HTR-8/SVneo (cell line): ENCODE data around the gene STOX2.

Experiments used
- DNase-seq: peaks from one replicate; pipeline ENCODE4 v3.0.0; 2011; ENCODE audit warnings: low spot score, mixed read lengths; ENCODE audit not compliant: insufficient read length
- FAIRE-seq: peaks from 2 replicates; lab custom pipeline; 2011; peaks lifted over from hg19 to GRCh38; lab: Jason Lieb, UNC

Gene STOX2

GRCh38 chr4:183971929-183972490, 66.9 kb downstream of the STOX2 start:
- FAIRE-seq = no peak
- DNase-seq = no peak

GRCh38 chr4:183977707-183978106, 72.6 kb downstream of the STOX2 start:
- DNase-seq = no peak

GRCh38 chr4:183984566-183984965, 79.5 kb downstream of the STOX2 start:
- no peak for DNase-seq
- FAIRE-seq = no peak

More at GRCh38 chr4:183977707-183978106, 72.6 kb downstream of the STOX2 start:
- no peak for FAIRE-seq

GRCh38 chr4:183985786-183986185, 80.7 kb downstream of the STOX2 start:
- FAIRE-seq (no peak), DNase-seq (no peak)

GRCh38 chr4:183986291-183986970, 81.3 kb downstream of the STOX2 start:
- FAIRE-seq (no peak), DNase-seq (no peak)

GRCh38 chr4:183986971-183987946, 82.2 kb downstream of the STOX2 start:
- DNase-seq = peak; percentile 75
- FAIRE-seq = peak; percentile 89

GRCh38 chr4:183987987-183988392, 82.9 kb downstream of the STOX2 start:
- FAIRE-seq = peak; percentile 72
- DNase-seq = peak; percentile 81

- FAIRE-seq (no peak), DNase-seq (no peak)
Observed at GRCh38 chr4:183988874-183989273, 83.8 kb downstream of the STOX2 start.

GRCh38 chr4:183989461-183989860, 84.4 kb downstream of the STOX2 start:
- peak; percentile 4 for FAIRE-seq
- DNase-seq = no peak

GRCh38 chr4:183989931-183990330, 84.8 kb downstream of the STOX2 start:
- no peak for DNase-seq
- no peak for FAIRE-seq

- DNase-seq (no peak), FAIRE-seq (no peak)
Observed at GRCh38 chr4:183993676-183994075, 88.6 kb downstream of the STOX2 start.

- FAIRE-seq (no peak), DNase-seq (no peak)
Observed at GRCh38 chr4:183995570-183995969, 90.5 kb downstream of the STOX2 start.

GRCh38 chr4:183996868-183997267, 91.8 kb downstream of the STOX2 start:
- FAIRE-seq = peak; percentile 16

GRCh38 chr4:183999435-183999834, 94.3 kb downstream of the STOX2 start:
- DNase-seq (no peak), FAIRE-seq (no peak)

More at GRCh38 chr4:183996868-183997267, 91.8 kb downstream of the STOX2 start:
- DNase-seq = peak; percentile 14

- FAIRE-seq (no peak), DNase-seq (no peak)
Observed at GRCh38 chr4:184000457-184001396, 95.6 kb downstream of the STOX2 start.

GRCh38 chr4:184003433-184003832, 98.3 kb downstream of the STOX2 start:
- no peak for DNase-seq
- no peak for FAIRE-seq

GRCh38 chr4:184007891-184008290, 102.8 kb downstream of the STOX2 start:
- FAIRE-seq = no peak

GRCh38 chr4:184010696-184011095, 105.6 kb downstream of the STOX2 start:
- FAIRE-seq = no peak
- DNase-seq = no peak

More at GRCh38 chr4:184007891-184008290, 102.8 kb downstream of the STOX2 start:
- no peak for DNase-seq

GRCh38 chr4:184011826-184012380, 106.8 kb downstream of the STOX2 start:
- FAIRE-seq = no peak

More at GRCh38 chr4:184011826-184012380, 106.8 kb downstream of the STOX2 start:
- no peak for DNase-seq
